Cardiac fibroblast (primary cell): ENCODE results near the gene TBXAS1.

Experiments
- DNase-seq, 2 donors: peaks; one replicate each; pipeline versions ENCODE4 v3.0.0 to v3.0.0-alpha.2; 2010; ENCODE audit warnings: low read depth in 2 of 2
- H3K4me3 ChIP-seq, 2 donors: replicated peaks in 1 of 2; 1 replicate in 1 of 2; 2 replicates in 1 of 2; pipeline ENCODE4 v1.5.1; 2011; ENCODE audit warnings: low read depth in 2 of 2, low read length in 2 of 2, mild to moderate bottlenecking in 2 of 2, moderate library complexity in 1 of 2
- CTCF ChIP-seq: IDR thresholded peaks from one replicate; pipeline ENCODE4 v1.5.1; 2011; ENCODE audit warnings: low read depth, mild to moderate bottlenecking, low read length, inconsistent platforms

Gene TBXAS1

GRCh38 chr7:140033779-140034363 is 204.8 kb downstream of the TBXAS1 start:
- H3K4me3 ChIP-seq: no peak overlapping the region
- TF ChIP-seq CTCF: no peak
- peak in 1 of 2 donors; percentile 76 for DNase-seq

- no peak for DNase-seq
- H3K4me3 ChIP-seq: no peak overlapping the region
- TF ChIP-seq CTCF: no peak
Measured at GRCh38 chr7:140034421-140034820, 205.4 kb downstream of the TBXAS1 start.

- no peak for TF ChIP-seq CTCF
- H3K4me3 ChIP-seq: no peak overlapping the region
- DNase-seq: peak; percentile 43 to 90
Measured at GRCh38 chr7:140035400-140036223, 206.5 kb downstream of the TBXAS1 start.

- TF ChIP-seq CTCF: no peak
Measured at GRCh38 chr7:140036224-140036962, 207.3 kb downstream of the TBXAS1 start.

GRCh38 chr7:140039066-140039465 is 210.0 kb downstream of the TBXAS1 start:
- no peak for TF ChIP-seq CTCF
- DNase-seq: peak; percentile 29 to 58
- no peak overlapping the region for H3K4me3 ChIP-seq

More at GRCh38 chr7:140036224-140036962, 207.3 kb downstream of the TBXAS1 start:
- no peak overlapping the region for H3K4me3 ChIP-seq
- peak in 1 of 2 donors; percentile 15 for DNase-seq

GRCh38 chr7:140039896-140040295 is 210.8 kb downstream of the TBXAS1 start:
- H3K4me3 ChIP-seq: no peak overlapping the region
- TF ChIP-seq CTCF: no peak
- DNase-seq: no peak
